Measurements from ENCODE around the gene CACNA2D4.

Gene CACNA2D4

GRCh38 chr12:1841586-1842182, 76.8 kb downstream of the CACNA2D4 start:
- no peak overlapping the region for H3K27ac ChIP-seq
- TF ChIP-seq ZFX (IDR thresholded peaks at IDR 0.05) (no peak), CTCF (conservative IDR thresholded peaks at IDR 0.05) (no peak)

- TF ChIP-seq CTCF (conservative IDR thresholded peaks at IDR 0.05) (no peak), ZFX (IDR thresholded peaks at IDR 0.05) (no peak)
- no peak overlapping the region for H3K27ac ChIP-seq
These were observed 77.4 kb downstream of the CACNA2D4 start for GRCh38 chr12:1840981-1841425.

GRCh38 chr12:1839956-1840951, 78.2 kb downstream of the CACNA2D4 start:
- no peak overlapping the region for H3K27ac ChIP-seq
- TF ChIP-seq CTCF (conservative IDR thresholded peaks at IDR 0.05) (no peak), ZFX (IDR thresholded peaks at IDR 0.05) (no peak)

GRCh38 chr12:1839464-1839863, 79.0 kb downstream of the CACNA2D4 start:
- TF ChIP-seq CTCF (conservative IDR thresholded peaks at IDR 0.05) (no peak), ZFX (IDR thresholded peaks at IDR 0.05) (no peak)
- no peak overlapping the region for H3K27ac ChIP-seq

GRCh38 chr12:1838994-1839365, 79.5 kb downstream of the CACNA2D4 start:
- TF ChIP-seq ZFX (IDR thresholded peaks at IDR 0.05), result no peak
- TF ChIP-seq CTCF (conservative IDR thresholded peaks at IDR 0.05), result no peak
- H3K27ac ChIP-seq, result no peak overlapping the region

- no peak overlapping the region for H3K27ac ChIP-seq
- TF ChIP-seq CTCF (conservative IDR thresholded peaks at IDR 0.05), result no peak
- no peak for TF ChIP-seq ZFX (IDR thresholded peaks at IDR 0.05)
These were observed 80.1 kb downstream of the CACNA2D4 start for GRCh38 chr12:1838205-1838993.
